Fibroblast of skin of right biceps (primary cell): ENCODE measurements around the gene SELENOT.

Experiments used
- DNase-seq: peaks from one replicate; pipeline ENCODE4 v3.0.0-alpha.2; 2013

SELENOT gene

DNA sequence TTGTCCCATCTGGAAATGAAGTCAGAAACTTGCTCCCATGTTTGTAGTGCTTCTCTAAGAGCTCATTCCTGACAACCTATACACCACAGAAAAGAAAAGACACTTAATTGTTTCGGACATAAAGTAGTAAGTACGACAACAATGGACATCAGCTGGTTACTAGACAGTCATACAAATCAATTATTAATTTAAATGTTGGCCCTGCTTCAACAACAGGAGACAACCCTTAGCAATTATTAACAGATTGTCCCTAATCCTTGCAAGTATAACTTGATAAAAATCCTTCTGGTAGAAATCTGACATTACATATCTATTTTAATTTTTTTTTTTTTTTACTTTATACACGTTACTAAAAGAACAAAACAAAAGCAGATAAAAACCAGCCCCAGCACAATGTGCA, 70.8 kb downstream of the SELENOT start:
- DNase-seq, result no peak

DNA sequence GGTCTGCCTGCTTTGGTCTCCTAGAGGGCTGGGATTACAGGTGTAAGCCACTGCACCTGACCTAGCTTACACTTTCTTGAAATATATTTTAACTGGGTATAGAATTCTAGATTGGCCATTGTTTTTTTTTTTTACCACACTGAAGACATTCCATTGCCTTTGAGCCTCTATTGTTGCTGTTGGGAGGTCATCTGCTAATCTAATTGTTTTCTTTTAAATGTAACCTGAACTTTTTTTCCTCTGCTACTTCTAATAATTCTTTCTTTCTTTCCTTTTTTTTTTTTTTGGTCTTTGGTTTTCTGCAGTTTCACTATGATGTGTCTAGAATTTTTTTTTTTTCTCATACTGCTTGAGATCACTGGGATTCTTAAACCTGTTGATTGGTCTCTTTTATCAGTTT, 72.5 kb downstream of the SELENOT start:
- DNase-seq, result no peak
